BLaER1 (cell line): ENCODE results near the gene CASTOR1.

Source experiments
- H3K27ac ChIP-seq: shearing (Covaris generic); formaldehyde crosslinking; 2 replicates; pipeline ENCODE4 v1.8.1; 2022
- H3K27me3 ChIP-seq: shearing (Covaris generic); formaldehyde crosslinking; 2 replicates; pipeline ENCODE4 v1.8.1; 2022
- H3K36me3 ChIP-seq: shearing (Covaris generic); formaldehyde crosslinking; 2 replicates; pipeline ENCODE4 v1.8.1; 2022
- H3K4me1 ChIP-seq: shearing (Covaris generic); formaldehyde crosslinking; 2 replicates; pipeline ENCODE4 v1.8.1; 2022
- H3K4me2 ChIP-seq: shearing (Covaris generic); formaldehyde crosslinking; 2 replicates; pipeline ENCODE4 v1.8.1; 2022
- H3K4me3 ChIP-seq: shearing (Covaris generic); formaldehyde crosslinking; 2 replicates; pipeline ENCODE4 v1.8.1; 2022
- H3K9ac ChIP-seq: shearing (Covaris generic); formaldehyde crosslinking; 2 replicates; pipeline ENCODE4 v1.8.1; 2022
- H3K9me3 ChIP-seq: shearing (Covaris generic); formaldehyde crosslinking; 2 replicates; pipeline ENCODE4 v1.8.1; 2022
- H4K20me1 ChIP-seq: shearing (Covaris generic); formaldehyde crosslinking; 2 replicates; pipeline ENCODE4 v1.8.1; 2022
- Cebpa-rat ChIP-seq: shearing (Covaris generic); IDR thresholded peaks from 2 replicates; pipeline ENCODE4 v1.8.1; 2022

The CASTOR1 gene

DNA sequence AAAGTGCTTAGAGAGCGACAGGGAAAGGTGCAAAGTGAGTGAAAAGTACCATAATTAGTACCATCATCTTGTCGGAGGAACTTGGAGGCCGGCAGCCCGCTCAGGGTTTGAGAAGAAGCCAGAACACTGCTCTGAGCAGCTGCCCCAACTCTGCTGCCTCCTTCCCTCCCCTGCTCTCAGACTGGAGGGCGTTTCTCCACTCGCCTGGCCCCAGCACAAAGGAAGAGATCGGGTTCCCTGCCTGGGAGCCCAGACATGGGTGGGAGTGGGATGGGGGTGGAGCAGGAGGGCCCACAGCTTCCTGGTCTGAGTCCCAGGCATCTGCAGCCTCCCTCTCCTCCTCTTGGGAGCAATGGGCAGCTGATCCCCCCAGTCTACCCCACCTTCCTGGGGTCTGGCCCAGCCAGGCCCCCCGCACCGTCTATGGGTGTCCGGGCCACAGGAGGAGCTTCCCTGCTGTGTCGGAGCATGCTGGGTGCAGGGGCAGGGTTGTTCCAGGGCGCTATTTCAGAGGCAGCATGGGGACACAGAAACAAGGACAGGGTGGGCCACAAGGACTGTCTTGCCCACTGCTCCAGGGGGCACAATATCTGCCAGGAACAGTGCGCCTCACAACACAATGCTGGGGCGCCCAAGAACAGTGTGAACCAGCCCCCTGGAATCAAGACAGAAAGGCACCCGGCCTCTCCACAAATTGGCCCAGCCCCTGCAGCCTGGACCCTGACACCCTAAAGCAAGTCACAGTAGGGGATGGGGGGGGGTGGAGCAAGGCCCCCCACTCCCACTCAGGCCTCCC lies 47.5 kb downstream of the CASTOR1 start:
- Histone ChIP-seq H3K4me3 (no peak overlapping the region), H3K4me2 (no peak overlapping the region), H4K20me1 (no peaks in the 10 kb centered on the region), H3K9ac (no peak overlapping the region), H3K27me3 (peaks cover 22% of the 10 kb centered on the region), H3K9me3 (no peaks in the 10 kb centered on the region), H3K27ac (no peak overlapping the region), H3K36me3 (no peaks in the 10 kb centered on the region), H3K4me1 (peaks cover 55% of the 10 kb centered on the region)
- TF ChIP-seq Cebpa-rat = no peak

DNA sequence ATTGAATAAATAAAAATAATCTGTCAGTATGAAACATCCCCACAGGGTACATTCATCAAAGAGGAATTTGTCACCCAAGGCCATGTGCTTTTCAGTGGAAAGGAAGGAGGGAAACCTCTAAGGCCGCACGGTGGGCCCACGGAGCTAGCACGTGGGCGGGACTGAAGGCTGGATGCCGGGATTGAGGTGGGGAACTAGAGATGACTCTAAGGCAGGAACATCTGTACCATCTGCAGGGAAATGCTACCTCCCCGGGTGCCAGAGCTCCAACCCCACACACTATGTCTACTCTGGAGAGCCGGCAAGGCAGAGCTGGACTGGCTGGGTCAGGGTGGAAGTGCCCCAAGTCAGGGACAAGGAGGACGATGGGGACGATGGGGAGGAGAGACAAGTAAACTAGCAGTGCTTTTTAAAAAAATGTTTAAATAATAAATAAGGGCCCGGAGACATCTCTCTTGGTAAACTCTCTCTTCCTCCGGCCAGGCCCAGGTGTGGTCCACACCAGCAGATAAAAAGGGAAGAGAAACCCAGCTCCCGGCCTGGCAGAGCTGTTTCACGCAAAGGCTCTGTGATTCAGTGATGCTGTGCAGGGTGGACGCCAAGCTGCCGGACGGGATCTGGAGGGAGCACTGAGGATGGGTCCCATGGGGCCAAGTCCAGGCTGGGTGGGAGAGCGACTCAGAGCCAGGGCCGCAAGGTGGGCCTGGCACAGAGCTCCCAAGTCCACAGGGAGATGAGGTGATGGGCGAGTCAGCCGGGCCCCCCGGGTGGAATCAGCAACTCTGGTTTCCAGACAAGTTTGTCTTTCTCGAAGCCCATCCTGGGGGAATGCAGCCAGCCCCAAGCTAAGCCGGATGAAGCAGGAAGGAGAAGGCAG lies 48.5 kb downstream of the CASTOR1 start:
- Histone ChIP-seq H3K27ac (no peak overlapping the region), H3K9ac (no peak overlapping the region)

DNA sequence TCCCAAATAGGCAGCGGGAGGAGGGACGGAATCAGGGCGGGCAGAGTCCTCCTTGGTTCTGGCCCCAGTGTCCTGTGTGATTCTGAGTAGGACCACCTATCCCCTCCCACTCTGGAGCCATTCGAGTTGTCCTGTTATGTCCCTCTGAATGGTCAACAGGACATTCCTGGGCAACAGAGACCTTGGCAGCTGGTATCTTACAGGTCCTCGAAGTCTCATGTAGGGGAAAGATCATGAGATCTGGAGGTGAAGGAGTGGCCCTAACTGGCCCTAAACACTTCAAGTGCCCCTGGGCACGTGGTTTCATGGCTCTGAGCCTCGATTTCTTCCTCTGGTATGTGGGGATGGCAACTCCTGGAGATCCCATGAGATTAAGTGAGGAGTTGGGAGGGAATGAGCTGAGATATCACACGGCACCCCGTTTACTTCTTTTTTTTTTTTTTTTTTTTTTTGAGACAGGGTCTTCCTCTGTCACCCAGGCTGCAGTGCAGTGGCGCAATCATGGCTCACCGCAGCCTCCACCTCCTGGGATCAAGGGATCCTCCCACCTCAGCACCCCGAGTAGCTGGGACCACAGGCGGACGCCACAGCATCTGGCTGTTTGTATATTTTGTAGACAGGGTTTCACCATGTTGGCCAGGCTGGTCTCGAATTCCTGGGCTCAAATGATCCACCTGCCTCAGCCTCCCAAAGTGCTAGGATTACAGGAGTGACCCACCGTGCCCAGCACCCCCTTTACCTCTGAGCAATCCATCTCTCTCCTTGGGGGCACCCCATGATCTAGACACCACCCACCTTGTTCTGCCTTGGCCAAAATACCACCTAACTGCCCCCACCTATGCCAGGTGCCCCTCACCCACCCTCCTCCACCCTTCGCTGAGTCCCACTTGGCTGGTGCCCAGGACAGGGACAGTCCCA lies 49.6 kb downstream of the CASTOR1 start:
- no peaks in the 10 kb centered on the region for H3K9me3 ChIP-seq
- no peak overlapping the region for H3K9ac ChIP-seq
- H3K4me2 ChIP-seq = no peak overlapping the region
- peaks cover 59% of the 10 kb centered on the region for H3K4me1 ChIP-seq
- H4K20me1 ChIP-seq = no peaks in the 10 kb centered on the region
- H3K36me3 ChIP-seq = no peaks in the 10 kb centered on the region
- H3K27me3 ChIP-seq = peaks cover 2% of the 10 kb centered on the region; the same call in 1 of the 2 replicates
- no peak for TF ChIP-seq Cebpa-rat
- no peak overlapping the region for H3K4me3 ChIP-seq
- H3K27ac ChIP-seq = no peak overlapping the region

More for the DNA sequence above, 48.5 kb downstream of the CASTOR1 start:
- peaks cover 57% of the 10 kb centered on the region for H3K4me1 ChIP-seq
- no peak overlapping the region for H3K4me3 ChIP-seq
- no peaks in the 10 kb centered on the region for H4K20me1 ChIP-seq
- no peak for TF ChIP-seq Cebpa-rat
- H3K27me3 ChIP-seq = peaks cover 12% of the 10 kb centered on the region
- no peak overlapping the region for H3K4me2 ChIP-seq
- H3K9me3 ChIP-seq = no peaks in the 10 kb centered on the region
- H3K36me3 ChIP-seq = no peaks in the 10 kb centered on the region

DNA sequence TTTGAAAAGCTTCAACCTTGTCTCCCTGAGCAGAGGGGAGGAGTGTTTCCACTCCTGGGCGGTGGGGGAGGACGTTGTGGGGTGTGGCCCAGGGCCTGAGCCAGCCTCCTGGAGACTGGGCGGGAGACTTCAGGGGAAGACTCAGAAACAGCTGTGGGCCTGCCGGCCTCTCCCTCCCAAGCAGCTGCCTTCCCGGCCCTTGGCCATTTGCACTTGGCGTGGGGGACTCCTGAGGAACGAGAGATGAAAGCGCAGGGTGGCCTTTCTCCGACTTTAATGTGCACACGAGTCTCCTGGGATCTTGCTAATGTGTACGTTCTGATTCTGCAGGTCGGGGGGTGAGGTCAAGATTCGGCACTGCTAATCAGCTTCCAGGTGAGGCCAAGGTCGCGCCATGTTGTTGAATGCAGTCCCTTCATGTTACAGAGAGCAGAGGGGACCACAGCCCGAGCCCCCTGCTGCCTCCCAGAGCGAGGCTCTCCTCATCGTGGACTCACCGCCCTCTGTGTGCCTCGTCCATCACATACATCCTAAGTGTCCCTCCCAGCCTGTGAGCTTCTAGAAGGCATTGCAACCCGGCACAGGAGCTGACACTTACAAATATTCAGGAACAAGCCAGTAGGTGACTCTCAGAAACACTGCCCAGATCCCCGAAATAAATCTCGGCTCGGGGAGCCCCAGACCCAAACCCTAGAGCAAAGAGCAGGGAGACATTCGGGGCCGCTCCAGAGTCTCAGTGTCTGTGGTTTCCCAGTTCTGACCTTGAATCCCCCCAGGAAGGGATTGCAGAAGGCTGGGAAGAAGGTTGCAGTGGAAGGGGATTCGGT lies 50.4 kb downstream of the CASTOR1 start:
- no peaks in the 10 kb centered on the region for H3K9me3 ChIP-seq
- no peak overlapping the region for H3K9ac ChIP-seq
- no peak for TF ChIP-seq Cebpa-rat
- peaks cover 55% of the 10 kb centered on the region for H3K4me1 ChIP-seq
- H3K36me3 ChIP-seq = no peaks in the 10 kb centered on the region
- H3K27ac ChIP-seq = no peak overlapping the region
- no peaks in the 10 kb centered on the region for H3K27me3 ChIP-seq
- no peaks in the 10 kb centered on the region for H4K20me1 ChIP-seq
- no peak overlapping the region for H3K4me3 ChIP-seq
- H3K4me2 ChIP-seq = peak overlapping the region; percentile 79

DNA sequence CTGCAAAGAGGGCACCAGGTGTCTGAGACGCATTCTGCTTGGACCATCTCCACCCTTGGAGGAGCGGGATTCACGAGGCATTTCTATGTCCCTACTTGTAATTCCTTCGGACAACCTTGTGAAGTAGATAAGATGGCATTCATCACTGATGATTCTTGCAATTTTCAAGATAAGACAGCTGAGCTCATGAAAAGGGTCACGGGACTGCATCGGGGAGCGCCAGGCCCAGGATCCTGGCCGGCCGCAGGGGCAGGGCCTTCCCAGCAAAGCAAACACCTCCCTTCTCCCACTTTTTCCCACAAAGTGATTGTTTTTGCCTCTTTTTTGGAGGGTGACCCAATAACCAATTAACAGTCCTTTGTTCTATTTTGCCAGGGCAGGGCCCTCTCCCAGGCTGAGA lies 51.2 kb downstream of the CASTOR1 start:
- Histone ChIP-seq H3K27ac (no peak overlapping the region), H3K4me1 (peaks cover 55% of the 10 kb centered on the region), H4K20me1 (no peaks in the 10 kb centered on the region), H3K4me3 (no peak overlapping the region), H3K9ac (no peak overlapping the region), H3K4me2 (peak overlapping the region; percentile 79), H3K36me3 (no peaks in the 10 kb centered on the region), H3K9me3 (no peaks in the 10 kb centered on the region), H3K27me3 (no peaks in the 10 kb centered on the region)
- no peak for TF ChIP-seq Cebpa-rat

DNA sequence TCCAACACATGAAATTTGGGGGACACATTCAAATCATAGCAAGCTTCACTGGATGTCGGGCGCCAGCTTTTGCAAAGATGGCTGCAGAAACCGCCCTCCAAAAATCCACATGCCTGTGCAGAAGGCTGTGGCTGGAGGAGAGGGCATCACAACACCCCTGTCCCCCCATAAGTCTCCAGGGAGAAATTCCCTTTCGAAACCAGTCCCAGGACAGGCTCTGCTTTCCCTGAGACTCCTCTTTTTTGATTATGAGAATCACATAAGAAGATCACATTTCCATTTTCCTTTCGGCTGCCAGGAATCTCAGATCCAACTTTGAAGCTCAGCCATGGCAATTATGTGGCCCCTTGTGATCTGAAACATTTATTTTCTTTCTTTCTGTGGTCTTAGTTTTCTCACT lies 52.4 kb downstream of the CASTOR1 start:
- H3K9ac ChIP-seq = no peak overlapping the region
- no peaks in the 10 kb centered on the region for H3K27me3 ChIP-seq
- H3K4me3 ChIP-seq = no peak overlapping the region
- H4K20me1 ChIP-seq = no peaks in the 10 kb centered on the region
- no peak overlapping the region for H3K27ac ChIP-seq
- no peaks in the 10 kb centered on the region for H3K36me3 ChIP-seq
- H3K4me1 ChIP-seq = peaks cover 65% of the 10 kb centered on the region
- peak overlapping the region; percentile 79 for H3K4me2 ChIP-seq
- no peaks in the 10 kb centered on the region for H3K9me3 ChIP-seq
- no peak for TF ChIP-seq Cebpa-rat

DNA sequence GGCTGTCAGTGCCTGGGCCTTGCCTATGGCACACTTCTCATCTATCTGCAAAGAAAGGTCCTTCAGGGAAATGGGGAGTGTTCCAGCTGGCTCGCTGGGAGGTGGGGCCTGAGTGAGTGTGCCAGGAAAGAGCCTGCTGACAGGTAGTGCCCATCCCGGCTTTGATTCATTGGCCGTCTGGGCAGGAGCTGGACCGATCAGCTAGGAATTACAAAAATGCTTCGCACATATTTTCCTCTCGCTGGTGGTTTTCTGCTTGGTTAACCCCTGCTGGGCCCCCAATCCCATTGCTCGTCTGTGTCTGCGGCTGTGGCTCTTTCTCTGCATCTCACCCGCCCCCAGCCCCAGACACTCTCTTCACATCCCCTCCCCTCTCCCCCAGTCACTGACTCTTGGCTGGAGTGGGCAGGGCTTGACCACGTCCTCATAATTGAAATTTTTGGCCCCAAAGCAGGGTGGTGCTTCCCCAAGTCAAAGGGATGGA lies 53.6 kb downstream of the CASTOR1 start:
- no peaks in the 10 kb centered on the region for H3K27me3 ChIP-seq
- no peak for TF ChIP-seq Cebpa-rat
- H3K4me3 ChIP-seq = no peak overlapping the region
- H3K9me3 ChIP-seq = no peaks in the 10 kb centered on the region
- H3K4me1 ChIP-seq = peaks cover 60% of the 10 kb centered on the region
- H3K9ac ChIP-seq = no peak overlapping the region; the same call in 1 of the 2 replicates
- H4K20me1 ChIP-seq = no peaks in the 10 kb centered on the region
- no peak overlapping the region for H3K27ac ChIP-seq
- peak overlapping the region; percentile 79 for H3K4me2 ChIP-seq
- no peaks in the 10 kb centered on the region for H3K36me3 ChIP-seq
